ENCODE measurements around the gene MARK3.

Gene MARK3

DNA sequence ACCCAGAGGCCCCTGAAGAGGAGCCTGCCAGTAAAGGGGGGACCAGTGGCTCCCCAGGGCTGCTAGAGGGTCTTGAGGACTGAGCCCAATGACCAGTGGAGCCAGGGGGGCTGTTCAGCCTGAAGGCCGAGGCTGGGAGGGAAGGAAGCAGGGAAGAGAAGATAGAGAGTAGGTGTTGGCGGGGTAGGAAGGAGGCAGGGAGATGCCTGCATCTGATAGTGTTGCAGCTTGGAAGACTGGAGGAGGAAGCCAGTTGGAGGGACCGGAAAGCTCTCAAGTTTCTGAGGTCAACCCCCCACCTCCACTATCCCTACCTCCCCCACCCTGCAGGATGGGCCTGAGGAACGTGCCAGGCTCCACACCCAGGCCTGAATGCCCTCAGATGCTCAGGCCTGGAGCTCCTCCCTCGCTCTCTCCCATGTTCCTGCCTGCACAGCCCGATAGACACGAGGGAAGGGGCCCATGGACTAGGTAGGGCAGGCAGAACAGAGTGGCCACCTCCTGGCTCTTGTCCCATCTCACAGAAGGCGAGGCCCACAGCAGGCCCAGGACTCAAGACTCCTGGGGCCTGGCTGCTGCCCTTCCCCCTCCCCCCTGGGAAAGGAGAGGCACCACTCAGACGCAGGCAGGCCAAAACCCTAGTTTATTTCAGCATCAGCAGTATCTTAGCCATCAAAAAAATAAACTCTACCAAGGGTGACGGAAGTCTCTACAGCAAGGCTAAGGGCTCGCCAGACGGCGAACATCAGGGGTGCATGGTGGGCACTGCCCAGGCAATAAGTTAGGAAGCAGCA is 134.0 kb downstream of the MARK3 start:
- TF ChIP-seq POLR2AphosphoS5 (IDR thresholded peaks at IDR 0.05; ENCODE audit: low read depth) (0 out of 2 replicates have a peak, but pooled peaks have one; percentile 10), SPI1 (IDR thresholded peaks at IDR 0.05; ENCODE audit: borderline replicate concordance, low read depth) (no peak)
- H3K4me3 ChIP-seq (replicated peaks; ENCODE audit: insufficient read depth, low read length), result no peak overlapping the region
- no peak overlapping the region for H3K27ac ChIP-seq (replicated peaks)
- H3K27me3 ChIP-seq (ENCODE audit: insufficient read depth, poor library complexity, severe bottlenecking), result peaks cover 17% of the 10 kb centered on the region
- DNase-seq (ENCODE audit: low read depth in 1 of 2, low spot score in 1 of 2), result peak in 1 of 2 experiments; percentile 38

DNA sequence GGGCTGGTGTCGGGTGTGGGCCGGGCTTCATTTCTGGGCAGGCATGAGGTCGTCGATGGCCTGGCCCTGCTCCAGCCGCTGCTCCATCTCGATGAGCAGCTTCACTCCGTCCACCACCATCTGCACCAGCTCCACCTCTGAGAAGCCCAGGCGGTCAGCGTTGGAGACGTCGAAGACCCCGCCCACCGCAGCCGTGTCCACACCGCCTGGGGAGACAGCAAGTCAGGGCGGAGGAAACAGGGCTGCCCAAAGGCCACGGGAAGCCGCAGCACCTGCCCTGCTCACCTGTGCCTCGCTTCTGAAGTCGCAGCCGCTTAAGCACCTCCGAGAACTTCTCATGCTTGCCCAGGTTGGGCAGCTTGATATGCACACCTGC is 134.6 kb downstream of the MARK3 start:
- peaks cover 17% of the 10 kb centered on the region for H3K27me3 ChIP-seq (ENCODE audit: insufficient read depth, poor library complexity, severe bottlenecking)
- no peak overlapping the region for H3K4me3 ChIP-seq (replicated peaks; ENCODE audit: insufficient read depth, low read length)
- no peak for TF ChIP-seq GABPA (IDR thresholded peaks at IDR 0.05; ENCODE audit: low read depth)
- TF ChIP-seq POLR2AphosphoS5 (IDR thresholded peaks at IDR 0.05; ENCODE audit: low read depth), result no peak
- TF ChIP-seq, protein P1, sequence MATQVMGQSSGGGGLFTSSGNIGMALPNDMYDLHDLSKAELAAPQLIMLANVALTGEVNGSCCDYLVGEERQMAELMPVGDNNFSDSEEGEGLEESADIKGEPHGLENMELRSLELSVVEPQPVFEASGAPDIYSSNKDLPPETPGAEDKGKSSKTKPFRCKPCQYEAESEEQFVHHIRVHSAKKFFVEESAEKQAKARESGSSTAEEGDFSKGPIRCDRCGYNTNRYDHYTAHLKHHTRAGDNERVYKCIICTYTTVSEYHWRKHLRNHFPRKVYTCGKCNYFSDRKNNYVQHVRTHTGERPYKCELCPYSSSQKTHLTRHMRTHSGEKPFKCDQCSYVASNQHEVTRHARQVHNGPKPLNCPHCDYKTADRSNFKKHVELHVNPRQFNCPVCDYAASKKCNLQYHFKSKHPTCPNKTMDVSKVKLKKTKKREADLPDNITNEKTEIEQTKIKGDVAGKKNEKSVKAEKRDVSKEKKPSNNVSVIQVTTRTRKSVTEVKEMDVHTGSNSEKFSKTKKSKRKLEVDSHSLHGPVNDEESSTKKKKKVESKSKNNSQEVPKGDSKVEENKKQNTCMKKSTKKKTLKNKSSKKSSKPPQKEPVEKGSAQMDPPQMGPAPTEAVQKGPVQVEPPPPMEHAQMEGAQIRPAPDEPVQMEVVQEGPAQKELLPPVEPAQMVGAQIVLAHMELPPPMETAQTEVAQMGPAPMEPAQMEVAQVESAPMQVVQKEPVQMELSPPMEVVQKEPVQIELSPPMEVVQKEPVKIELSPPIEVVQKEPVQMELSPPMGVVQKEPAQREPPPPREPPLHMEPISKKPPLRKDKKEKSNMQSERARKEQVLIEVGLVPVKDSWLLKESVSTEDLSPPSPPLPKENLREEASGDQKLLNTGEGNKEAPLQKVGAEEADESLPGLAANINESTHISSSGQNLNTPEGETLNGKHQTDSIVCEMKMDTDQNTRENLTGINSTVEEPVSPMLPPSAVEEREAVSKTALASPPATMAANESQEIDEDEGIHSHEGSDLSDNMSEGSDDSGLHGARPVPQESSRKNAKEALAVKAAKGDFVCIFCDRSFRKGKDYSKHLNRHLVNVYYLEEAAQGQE (IDR thresholded peaks at IDR 0.05; ENCODE audit: insufficient replicate concordance, low read depth), result no peak
- TF ChIP-seq, protein P2, sequence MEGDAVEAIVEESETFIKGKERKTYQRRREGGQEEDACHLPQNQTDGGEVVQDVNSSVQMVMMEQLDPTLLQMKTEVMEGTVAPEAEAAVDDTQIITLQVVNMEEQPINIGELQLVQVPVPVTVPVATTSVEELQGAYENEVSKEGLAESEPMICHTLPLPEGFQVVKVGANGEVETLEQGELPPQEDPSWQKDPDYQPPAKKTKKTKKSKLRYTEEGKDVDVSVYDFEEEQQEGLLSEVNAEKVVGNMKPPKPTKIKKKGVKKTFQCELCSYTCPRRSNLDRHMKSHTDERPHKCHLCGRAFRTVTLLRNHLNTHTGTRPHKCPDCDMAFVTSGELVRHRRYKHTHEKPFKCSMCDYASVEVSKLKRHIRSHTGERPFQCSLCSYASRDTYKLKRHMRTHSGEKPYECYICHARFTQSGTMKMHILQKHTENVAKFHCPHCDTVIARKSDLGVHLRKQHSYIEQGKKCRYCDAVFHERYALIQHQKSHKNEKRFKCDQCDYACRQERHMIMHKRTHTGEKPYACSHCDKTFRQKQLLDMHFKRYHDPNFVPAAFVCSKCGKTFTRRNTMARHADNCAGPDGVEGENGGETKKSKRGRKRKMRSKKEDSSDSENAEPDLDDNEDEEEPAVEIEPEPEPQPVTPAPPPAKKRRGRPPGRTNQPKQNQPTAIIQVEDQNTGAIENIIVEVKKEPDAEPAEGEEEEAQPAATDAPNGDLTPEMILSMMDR (IDR thresholded peaks at IDR 0.05; ENCODE audit: insufficient read depth, low read length), result no peak
- TF ChIP-seq SPI1 (IDR thresholded peaks at IDR 0.05; ENCODE audit: borderline replicate concordance, low read depth), result no peak
- DNase-seq (ENCODE audit: low read depth in 1 of 2, low spot score in 1 of 2), result no peak
- no peak overlapping the region for H3K27ac ChIP-seq (replicated peaks)

DNA sequence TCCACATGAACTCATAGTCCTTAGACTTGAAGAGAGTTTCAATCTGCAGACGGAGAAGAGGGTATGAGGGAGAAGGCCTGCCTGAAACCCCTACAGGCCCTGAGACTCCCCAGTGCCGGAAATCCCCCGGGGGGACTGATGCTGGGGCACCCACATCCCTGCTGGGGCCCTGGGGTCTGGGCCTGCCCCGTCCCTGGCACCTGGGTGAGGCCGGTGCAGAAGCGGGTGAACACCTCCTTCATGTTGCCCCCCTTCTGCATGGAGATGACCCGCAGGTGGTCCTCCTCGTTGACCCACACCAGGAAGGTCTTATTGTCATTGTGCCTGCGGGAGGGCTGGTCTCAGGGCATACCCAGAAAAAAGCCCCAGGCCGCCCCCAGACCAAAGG is 135.0 kb downstream of the MARK3 start:
- DNase-seq (ENCODE audit: low read depth in 1 of 2, low spot score in 1 of 2), result no peak
- Histone ChIP-seq H3K27ac (replicated peaks) (no peak overlapping the region), H3K4me3 (replicated peaks; ENCODE audit: insufficient read depth, low read length) (no peak overlapping the region), H3K27me3 (ENCODE audit: insufficient read depth, poor library complexity, severe bottlenecking) (peaks cover 17% of the 10 kb centered on the region)
- TF ChIP-seq POLR2AphosphoS5 (IDR thresholded peaks at IDR 0.05; ENCODE audit: low read depth), result no peak
- TF ChIP-seq, protein P1 (IDR thresholded peaks at IDR 0.05; ENCODE audit: insufficient replicate concordance, low read depth), result no peak
- no peak for TF ChIP-seq GABPA (IDR thresholded peaks at IDR 0.05; ENCODE audit: low read depth)
- no peak for TF ChIP-seq SPI1 (IDR thresholded peaks at IDR 0.05; ENCODE audit: borderline replicate concordance, low read depth)
- TF ChIP-seq, protein P2 (IDR thresholded peaks at IDR 0.05; ENCODE audit: insufficient read depth, low read length), result no peak

DNA sequence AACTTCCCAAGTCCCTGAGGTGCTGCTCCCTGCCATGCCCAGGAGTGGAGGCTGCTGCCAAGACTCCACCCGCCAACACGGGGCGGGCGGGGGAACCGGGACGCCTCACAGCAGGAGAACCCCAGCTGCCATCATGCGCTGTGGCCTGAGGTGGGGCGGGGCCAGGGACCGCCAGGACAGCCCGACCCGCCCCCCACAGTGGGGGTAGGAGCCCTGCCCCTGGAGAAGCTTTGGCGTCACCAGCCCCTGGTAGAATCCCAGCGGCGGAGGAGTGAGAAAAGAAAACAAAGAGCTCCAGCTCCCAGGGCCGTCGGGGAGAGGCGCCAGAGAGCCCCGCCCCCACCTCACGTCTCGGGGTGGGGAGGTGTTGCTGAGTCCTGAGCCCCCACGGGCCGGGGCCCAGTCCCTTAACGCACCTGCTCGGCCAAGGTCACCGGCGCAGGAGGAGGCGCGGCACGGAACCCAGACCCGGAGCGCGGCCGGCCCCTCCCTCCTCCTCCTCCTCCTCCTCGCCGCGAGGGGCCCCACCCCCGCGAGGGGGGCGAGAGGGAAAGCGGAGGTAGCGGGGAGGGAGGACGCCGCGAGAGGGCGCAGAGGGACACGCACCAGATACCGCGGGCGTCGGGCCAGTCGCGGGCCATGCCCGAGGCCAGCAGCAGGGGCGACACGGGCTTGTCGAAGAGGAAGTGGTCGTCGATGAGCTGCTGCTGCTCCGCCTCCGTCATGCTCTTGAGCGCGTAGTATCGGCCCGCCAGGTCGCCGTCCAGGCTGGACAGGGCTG is 135.6 kb downstream of the MARK3 start:
- peak overlapping the region; percentile 35 for H3K4me3 ChIP-seq (replicated peaks; ENCODE audit: insufficient read depth, low read length)
- TF ChIP-seq SPI1 (IDR thresholded peaks at IDR 0.05; ENCODE audit: borderline replicate concordance, low read depth), result peak; percentile 61; the same call in 1 of the 2 replicates
- TF ChIP-seq, protein P1 (IDR thresholded peaks at IDR 0.05; ENCODE audit: insufficient replicate concordance, low read depth), result no peak
- no peak for TF ChIP-seq GABPA (IDR thresholded peaks at IDR 0.05; ENCODE audit: low read depth)
- TF ChIP-seq, protein P2 (IDR thresholded peaks at IDR 0.05; ENCODE audit: insufficient read depth, low read length), result peak; percentile 32
- TF ChIP-seq POLR2AphosphoS5 (IDR thresholded peaks at IDR 0.05; ENCODE audit: low read depth), result no peak
- peaks cover 17% of the 10 kb centered on the region for H3K27me3 ChIP-seq (ENCODE audit: insufficient read depth, poor library complexity, severe bottlenecking)
- no peak overlapping the region for H3K27ac ChIP-seq (replicated peaks)
- DNase-seq (ENCODE audit: low read depth in 1 of 2, low spot score in 1 of 2), result peak; percentile 64 to 86

Data from HL-60 (cell line).